ENCODE results near the gene TIMD4.
"Not testable (repeated sequence)": the region's sequence is repeated elsewhere in the genome, so short reads cannot be mapped to it uniquely, and the experiment has no call there.

Gene TIMD4

GRCh38 chr5:156963125-156963524, at the start of gene TIMD4:
TSS of gene TIMD4 (minus strand) at chr5:156963226. CDS start at chr5:156963198, 28 bp downstream.
- no peak for DNase-seq

GRCh38 chr5:157006262-157006661, 43.2 kb upstream of the TIMD4 start:
- no peak for DNase-seq

- no peak for DNase-seq
Measured at GRCh38 chr5:157004893-157005551, 42.0 kb upstream of the TIMD4 start.

GRCh38 chr5:156991714-156992113, 28.7 kb upstream of the TIMD4 start:
- no peak for DNase-seq

- DNase-seq, result no peak
Measured at GRCh38 chr5:156984064-156984463, 21.0 kb upstream of the TIMD4 start.

- DNase-seq, result no peak
Measured at GRCh38 chr5:156981481-156981880, 18.5 kb upstream of the TIMD4 start.

GRCh38 chr5:156974328-156974727, 11.3 kb upstream of the TIMD4 start:
- no peak for DNase-seq

GRCh38 chr5:156971848-156972525, 9.0 kb upstream of the TIMD4 start:
- DNase-seq, result no peak

- no peak for DNase-seq
Measured at GRCh38 chr5:156971415-156971814, 8.4 kb upstream of the TIMD4 start.

GRCh38 chr5:156967386-156967785, 4.4 kb upstream of the TIMD4 start:
- not testable (repeated sequence) for DNase-seq

GRCh38 chr5:156956321-156956720, 6.7 kb downstream of the TIMD4 start:
- DNase-seq, result no peak

- DNase-seq, result no peak
Measured at GRCh38 chr5:156951359-156951758, 11.7 kb downstream of the TIMD4 start.

GRCh38 chr5:156950716-156951115, 12.3 kb downstream of the TIMD4 start:
- no peak for DNase-seq

GRCh38 chr5:156949424-156949823, 13.6 kb downstream of the TIMD4 start:
- DNase-seq, result no peak

- no peak for DNase-seq
Measured at GRCh38 chr5:156947925-156948324, 15.1 kb downstream of the TIMD4 start.

GRCh38 chr5:156942064-156942463, 21.0 kb downstream of the TIMD4 start:
- DNase-seq, result no peak

GRCh38 chr5:156940462-156940861, 22.6 kb downstream of the TIMD4 start:
- not testable (repeated sequence) for DNase-seq

GRCh38 chr5:156936972-156937371, 26.1 kb downstream of the TIMD4 start:
- no peak for DNase-seq

- peak; percentile 26 for DNase-seq
Measured at GRCh38 chr5:156934450-156935211, 28.4 kb downstream of the TIMD4 start.

- no peak for DNase-seq
Measured at GRCh38 chr5:156929366-156929948, 33.6 kb downstream of the TIMD4 start.

- no peak for DNase-seq
Measured at GRCh38 chr5:156927545-156927944, 35.5 kb downstream of the TIMD4 start.

GRCh38 chr5:156925767-156926166, 37.3 kb downstream of the TIMD4 start:
- DNase-seq, result not testable (repeated sequence)

- no peak for DNase-seq
Measured at GRCh38 chr5:156922207-156922792, 40.7 kb downstream of the TIMD4 start.

Data from NCI-H1092 (cell line).